GM18507 (cell line): ENCODE data around the gene MEIKIN.
"Not testable (repeated sequence)": the region's sequence is repeated elsewhere in the genome, so short reads cannot be mapped to it uniquely, and the experiment has no call there.

Experiments
- DNase-seq: peaks from one replicate; pipeline ENCODE4 v3.0.0; 2011; ENCODE audit warnings: low read depth; ENCODE audit not compliant: insufficient read length; ENCODE audit errors: extremely low spot score
- FAIRE-seq: peaks from 2 replicates; lab custom pipeline; 2011; peaks lifted over from hg19 to GRCh38; lab: Jason Lieb, UNC

MEIKIN gene

DNA sequence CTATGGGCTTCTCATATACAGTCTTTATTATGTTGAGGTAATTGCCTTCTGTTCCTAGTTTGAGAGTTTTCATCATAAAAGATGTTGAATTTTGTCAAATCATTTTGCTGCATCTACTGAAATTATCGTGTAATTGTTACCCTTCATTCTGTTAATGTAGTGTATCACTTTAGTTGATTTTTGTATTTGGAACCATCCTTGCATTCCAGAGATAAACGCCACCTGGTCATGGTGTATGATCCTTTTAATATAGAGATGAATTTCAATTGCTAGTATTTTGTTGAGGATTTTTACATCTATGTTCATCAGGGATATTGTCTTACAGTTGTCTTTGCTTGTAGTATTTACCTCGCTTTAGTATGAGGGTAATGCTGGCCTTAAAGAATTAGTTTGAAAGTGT lies 19.3 kb downstream of the MEIKIN start:
- FAIRE-seq: no peak
- no peak for DNase-seq

DNA sequence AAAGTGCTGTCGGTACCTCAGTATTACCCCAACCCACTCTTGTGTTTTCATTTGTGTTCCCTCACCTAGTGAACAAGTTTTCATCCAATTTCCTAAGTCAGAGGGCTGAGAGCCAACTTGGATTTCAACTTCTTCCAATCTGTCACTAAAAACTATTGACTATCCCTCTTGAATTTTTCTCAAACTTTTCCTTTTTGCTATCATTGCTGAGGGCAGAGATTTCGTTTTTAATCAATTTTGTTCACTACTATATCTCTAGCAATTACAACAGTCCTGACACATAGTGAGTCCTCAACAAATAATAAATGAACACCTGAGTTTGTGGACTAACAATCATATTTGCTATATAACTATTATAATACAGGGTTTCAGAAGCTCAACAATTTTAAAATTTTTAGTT lies 29.0 kb downstream of the MEIKIN start:
- FAIRE-seq (no peak), DNase-seq (no peak)

DNA sequence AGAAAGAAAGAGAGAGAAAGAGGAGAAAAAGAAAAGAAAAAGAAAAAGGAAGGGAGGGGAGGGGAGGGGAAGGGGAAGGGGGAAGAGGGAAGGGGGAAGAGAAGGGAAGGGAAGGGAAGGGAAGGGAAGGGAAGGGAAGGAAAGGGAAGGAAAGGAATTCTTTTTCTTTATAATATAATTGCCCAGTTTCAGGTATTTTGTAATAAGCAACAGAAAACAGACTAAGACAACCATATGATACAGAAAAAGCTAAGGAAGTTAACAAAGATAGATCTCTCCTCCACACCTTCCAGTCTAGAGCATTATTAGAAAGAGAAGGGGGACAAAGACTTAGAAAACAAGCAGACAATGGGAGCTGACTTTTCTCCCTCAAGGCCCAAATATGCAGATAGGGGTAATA lies 31.0 kb downstream of the MEIKIN start:
- FAIRE-seq (no peak), DNase-seq (no peak)

DNA sequence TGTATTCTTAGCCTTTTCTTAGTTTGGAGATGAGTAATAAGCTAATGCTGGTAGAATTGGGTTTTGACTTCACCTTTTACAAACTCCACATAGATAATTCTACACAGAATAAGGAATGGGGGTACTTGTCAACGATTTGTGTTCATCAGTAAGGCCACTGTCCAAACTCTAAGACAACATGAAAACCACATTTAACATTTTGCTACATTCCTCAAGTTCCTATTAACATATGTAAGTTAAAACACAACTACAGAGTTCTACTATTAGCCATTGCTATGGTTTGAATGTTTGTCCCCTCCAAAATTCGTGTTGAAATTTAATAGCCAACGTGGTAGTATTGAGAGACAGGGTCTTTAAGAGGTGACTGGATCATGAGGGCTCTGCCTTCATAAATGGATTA lies 31.9 kb downstream of the MEIKIN start:
- DNase-seq (no peak), FAIRE-seq (no peak)

DNA sequence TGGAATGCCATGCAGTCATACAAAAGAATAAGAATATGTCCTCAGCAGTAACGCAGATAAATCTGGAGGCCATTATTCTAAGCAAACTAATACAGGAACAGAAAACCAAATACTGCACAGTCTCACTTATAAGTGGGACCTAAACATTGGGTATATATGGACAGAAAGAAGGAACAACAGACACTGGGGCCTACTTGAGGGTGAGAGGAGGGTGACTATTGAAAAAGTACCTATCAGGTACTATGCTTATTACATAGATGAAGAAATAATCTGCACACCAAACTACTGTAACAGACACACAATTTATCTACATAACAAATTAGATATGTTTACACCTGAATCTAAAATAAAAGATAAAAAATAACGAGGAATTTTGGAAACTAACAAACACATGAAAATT lies 38.8 kb downstream of the MEIKIN start:
- DNase-seq: no peak
- no peak for FAIRE-seq

DNA sequence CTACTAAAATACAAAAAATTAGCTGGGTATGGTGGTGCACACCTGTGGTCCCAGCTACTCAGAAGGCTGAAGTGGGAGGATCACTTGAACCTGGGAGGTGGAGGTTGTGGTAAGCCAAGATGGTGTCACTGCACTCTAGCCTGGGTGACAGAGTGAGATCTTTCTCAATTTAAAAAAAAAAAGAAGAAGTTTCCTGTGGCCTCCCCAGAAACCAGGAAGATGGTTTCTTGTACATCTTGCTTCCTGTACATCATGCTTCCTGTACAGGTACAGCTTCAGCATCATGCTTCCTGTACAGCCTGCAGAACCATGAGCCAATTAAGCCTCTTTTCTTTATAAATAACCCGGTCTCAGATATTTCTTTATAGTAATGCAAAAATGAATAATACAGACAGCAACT lies 43.2 kb downstream of the MEIKIN start:
- DNase-seq, FAIRE-seq: not testable (repeated sequence)

DNA sequence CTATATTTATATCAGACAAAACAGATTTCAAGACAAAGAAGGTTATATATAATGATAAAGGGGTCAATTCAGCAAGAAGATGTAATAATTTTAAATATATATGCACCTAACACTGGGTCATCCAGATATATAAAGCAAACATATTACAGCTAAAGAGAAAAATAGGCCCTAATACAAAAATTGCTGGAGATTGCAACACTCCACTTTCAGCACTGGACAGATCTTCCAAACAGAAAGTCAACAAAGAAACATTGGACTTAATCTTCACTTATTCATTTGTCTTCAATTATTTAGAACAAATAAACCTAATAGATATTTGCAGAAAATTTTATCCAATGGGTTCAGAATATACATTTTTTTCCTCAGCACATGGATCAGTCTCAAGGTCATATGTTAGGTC lies 45.8 kb downstream of the MEIKIN start:
- FAIRE-seq (no peak), DNase-seq (no peak)

DNA sequence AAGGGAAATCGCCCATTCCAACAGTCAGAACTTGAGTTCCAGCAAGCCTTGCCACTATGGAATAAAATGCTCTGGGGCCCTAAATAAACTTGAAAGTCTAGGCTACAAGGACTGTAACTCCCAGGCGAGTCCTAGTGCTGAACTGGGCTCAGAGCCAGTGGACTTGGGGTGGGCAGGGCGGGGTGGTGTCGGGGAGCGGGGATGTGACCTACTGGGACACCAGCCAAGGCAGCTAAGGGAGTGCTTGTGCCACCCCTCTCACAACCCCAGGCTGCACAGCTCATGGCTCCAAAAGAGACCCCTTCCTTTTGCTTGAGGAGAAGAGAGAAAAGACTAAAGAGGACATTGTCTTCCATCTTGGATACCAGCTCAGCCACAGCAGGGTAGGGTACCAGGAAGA lies 61.5 kb downstream of the MEIKIN start:
- no peak for FAIRE-seq
- no peak for DNase-seq

DNA sequence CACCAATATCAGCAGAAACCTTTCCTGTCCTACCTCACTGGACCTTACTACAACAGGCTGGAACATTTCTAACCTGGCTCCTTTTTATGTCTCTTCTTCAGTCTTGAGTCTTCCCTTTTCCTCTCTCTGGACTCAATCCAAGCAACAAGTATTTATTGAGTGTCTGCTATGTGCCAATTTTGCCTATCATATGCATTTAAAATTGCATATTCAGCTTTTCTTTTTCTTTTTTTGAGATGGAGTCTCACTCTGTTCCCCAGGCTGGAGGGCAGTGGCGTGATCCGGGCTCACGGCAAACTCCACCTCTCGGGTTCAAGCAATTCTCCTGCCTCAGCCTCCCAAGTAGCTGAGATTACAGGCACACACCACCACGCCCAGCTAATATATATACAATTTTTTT lies 65.8 kb downstream of the MEIKIN start:
- DNase-seq: no peak
- no peak for FAIRE-seq

DNA sequence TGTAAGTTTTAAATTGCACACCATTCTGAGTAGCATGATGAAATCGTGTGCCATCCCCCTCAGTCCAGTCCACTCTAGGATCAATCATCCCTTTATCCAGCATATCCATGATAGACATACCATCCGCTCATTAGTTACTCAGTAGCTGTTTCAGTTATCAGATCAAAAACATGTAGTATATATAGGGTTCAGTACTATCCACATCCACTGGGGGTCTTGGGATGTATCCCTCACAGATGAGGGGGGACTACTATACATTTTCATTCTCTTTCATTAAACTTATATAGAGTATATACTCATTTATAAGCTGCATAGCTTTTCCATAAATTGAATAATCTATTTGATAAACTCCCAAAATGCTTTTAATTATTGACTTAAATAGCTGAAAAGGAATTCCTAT lies 67.6 kb downstream of the MEIKIN start:
- FAIRE-seq (no peak), DNase-seq (no peak)

DNA sequence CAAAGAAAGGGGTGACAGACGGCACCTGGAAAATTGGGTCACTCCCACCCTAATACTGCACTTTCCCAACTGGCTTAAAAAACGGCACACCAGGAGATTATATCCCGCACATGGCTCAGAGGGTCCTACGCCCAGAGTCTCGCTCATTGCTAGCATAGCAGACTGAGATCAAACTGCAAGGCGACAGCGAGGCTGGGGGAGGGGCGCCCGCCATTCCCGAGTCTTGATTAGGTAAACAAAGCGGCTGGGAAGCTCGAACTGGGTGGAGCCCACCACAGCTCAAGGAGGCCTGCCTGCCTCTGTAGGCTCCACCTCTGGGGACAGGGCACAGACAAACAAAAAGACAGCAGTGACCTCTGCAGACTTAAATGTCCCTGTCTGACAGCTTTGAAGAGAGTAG lies 74.2 kb downstream of the MEIKIN start:
- DNase-seq, FAIRE-seq: not testable (repeated sequence)

DNA sequence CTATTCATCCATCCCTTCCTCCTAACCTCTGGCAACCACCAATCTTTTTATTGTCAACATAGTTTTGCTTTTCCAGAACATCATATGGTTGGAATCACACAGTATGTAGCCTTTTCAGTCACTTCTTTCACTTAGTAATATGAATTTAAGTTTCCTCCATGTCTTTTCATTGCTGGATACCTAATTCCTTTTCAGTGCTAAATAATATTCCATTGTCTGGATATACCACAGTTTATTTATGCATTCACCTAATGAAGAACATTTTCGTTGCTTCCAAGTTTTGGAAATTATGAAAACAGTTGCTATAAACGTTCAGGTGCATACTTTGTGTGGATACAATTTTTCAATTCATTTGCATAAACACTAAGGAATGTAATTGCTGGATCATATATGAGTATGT lies 77.9 kb downstream of the MEIKIN start:
- no peak for FAIRE-seq
- no peak for DNase-seq

DNA sequence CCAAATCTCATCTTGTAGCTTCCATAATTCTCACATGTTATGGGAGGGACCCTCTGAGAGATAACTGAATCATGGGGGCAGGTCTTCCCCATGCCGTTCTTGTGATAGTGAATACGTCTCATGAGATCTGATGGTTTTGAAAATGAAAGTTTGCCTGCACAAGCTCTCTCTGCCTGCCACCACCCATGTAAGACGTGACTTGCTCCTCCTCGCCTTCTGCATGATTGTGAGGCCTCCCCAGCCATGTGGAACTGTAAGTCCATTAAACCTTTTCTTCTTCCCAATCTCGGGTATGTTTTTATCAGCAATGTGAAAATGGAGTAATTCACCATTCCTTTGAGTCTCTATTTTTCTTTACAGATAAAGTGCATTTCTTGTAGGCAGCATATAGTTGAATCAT lies 81.8 kb downstream of the MEIKIN start:
- DNase-seq (no peak), FAIRE-seq (no peak)

DNA sequence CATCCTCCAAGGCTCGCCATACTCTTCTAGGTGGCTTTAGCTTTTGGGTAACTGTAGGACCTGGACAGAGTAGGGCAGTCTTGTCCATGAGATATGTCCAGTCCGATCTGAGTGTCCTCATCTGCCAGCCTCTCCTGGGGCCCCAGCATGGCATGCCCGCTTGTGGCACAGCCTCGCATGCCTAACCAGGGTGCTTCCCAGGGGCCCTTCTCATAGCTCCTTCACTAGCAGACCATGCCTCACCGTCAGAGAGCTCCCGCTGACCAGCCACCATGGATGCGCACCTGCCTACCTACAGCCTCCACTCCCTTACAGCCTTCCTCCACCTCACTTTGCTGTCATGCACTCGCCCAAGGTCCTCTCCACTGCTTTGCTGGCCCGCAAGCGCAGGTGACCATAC lies 88.1 kb downstream of the MEIKIN start:
- no peak for DNase-seq

DNA sequence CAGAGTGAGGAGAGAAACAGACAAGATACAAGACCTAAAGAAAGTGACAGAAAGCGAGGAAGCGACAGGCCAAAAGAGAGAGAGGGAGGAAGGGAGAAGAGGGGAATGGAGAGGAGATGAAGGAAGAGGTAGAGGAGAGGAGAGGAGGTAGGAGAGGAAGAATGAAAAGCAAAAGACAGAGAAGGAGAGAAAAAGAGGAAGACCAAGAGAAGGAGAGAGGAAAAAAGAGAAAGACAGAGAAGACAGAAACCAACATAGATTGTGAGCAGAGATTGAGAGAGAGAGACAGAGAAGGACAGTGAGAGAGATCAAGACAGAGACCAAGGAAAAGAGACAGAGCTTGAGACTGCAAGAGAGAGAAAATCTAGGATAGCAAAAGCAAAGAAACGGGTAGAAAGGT lies 90.0 kb downstream of the MEIKIN start:
- DNase-seq: no peak
- no peak for FAIRE-seq

More for the DNA sequence above, 88.1 kb downstream of the MEIKIN start:
- FAIRE-seq: no peak

DNA sequence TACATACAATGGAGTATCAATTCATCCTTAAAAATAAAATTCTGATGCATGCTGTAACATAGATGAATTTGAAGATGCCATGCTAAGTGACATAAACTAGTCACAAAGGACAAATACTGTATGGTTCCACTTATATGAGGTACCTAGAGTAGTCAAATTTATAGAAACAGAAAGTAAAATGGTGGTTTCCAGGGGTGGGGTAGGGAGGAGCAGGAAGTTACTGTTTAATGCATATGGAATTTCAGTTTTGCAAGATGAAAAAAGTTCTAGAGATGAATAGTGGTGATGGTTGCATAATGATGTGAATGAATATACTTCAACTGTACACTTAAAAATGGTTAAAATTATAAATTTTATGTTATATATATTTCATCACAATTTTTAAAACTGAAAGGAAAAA lies 91.3 kb downstream of the MEIKIN start:
- FAIRE-seq: peak; percentile 69
- no peak for DNase-seq

DNA sequence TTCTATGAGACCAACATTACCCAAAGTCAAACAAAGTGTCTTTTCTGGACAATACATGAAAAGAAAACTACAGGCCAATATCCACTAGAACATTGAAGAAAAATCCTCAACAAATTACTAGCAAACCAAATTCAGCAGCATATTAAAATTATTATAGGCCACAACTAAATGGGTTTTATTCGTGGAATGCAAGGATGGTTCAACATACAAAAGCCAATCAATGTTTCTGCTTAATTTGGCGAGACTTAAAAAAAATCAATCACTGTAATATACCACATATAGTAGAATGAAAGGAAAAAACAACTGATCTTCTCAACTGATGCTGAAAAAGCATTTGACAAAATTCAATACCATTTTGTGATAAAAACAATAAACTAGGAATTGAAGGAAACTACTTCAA lies 96.8 kb downstream of the MEIKIN start:
- DNase-seq: no peak
- FAIRE-seq: no peak

DNA sequence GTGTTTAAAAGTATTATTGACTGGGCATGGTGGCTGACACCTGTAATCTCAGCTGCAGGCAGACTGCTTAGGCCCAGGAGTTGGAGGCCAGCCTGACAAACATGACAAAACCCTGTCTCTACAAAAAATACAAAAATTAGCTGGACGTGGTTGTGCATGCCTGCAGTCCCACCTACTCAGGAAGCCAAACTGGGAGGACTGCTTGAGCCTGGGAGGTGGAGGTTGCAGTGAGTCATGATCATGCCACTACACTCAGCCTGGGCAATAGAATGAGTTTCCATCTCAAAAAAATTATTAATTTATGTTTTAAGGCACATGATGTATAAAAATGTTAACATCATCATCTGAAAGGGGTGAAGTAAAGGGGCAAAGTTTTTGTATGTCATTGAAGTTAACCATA lies 98.9 kb downstream of the MEIKIN start:
- DNase-seq (no peak), FAIRE-seq (no peak)

DNA sequence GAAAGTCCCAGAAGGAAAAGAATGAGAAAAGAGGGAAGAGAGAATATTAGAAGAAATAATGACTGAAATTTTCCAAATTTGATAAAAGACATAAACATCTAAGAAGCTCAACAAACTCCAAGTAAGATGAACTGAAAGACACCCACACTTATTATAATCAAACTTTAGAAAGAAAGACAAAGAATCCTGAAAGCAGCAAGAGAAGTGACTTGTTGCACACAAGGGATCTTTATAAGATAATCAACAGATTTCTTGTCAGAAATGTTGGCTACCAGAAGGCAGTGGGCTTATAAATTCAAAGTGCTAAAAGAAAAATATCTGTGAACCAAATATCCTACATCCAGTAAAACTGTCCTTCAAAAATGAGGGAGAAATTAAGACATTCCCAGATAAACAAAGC lies 99.6 kb downstream of the MEIKIN start:
- DNase-seq (no peak), FAIRE-seq (peak; percentile 33)

DNA sequence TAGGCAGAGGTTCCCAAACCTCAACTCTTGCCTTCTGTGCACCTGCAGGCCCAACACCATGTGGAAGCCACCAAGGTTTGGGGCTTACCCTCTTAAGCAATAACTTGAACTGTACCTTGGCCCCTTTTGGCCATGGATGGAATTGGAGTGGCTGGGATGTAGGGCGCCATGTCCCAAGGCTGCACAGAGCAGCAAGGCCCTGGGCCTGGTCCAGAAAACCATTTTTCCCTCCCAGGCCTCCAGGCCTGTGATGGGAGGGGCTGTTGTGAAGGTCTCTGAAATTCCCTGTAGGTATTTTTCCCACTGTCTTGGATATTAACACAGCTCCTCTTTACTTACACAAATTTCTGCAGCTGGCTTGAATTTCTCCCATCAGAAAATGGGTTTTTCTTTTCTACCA lies 102.5 kb downstream of the MEIKIN start:
- not testable (repeated sequence) for DNase-seq, FAIRE-seq

DNA sequence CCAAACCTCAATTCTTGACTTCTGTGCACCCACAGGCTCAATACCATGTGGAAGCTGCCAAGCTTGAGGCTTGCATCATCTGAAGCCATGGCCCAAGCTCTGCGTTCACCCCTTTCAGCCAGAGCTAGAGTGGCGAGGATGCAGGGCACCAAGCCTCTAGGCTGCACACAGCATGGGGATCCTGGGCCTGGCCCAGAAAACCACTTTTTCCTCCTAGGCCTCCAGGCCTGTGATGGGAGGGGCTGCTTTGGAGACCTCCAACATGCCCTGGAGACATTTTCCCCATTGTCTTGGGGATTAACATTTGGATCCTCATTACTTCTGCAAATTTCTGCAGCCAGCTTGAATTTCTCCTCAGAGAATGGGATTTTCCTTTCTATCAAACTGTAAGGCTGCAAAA lies 112.8 kb downstream of the MEIKIN start:
- not testable (repeated sequence) for DNase-seq, FAIRE-seq

DNA sequence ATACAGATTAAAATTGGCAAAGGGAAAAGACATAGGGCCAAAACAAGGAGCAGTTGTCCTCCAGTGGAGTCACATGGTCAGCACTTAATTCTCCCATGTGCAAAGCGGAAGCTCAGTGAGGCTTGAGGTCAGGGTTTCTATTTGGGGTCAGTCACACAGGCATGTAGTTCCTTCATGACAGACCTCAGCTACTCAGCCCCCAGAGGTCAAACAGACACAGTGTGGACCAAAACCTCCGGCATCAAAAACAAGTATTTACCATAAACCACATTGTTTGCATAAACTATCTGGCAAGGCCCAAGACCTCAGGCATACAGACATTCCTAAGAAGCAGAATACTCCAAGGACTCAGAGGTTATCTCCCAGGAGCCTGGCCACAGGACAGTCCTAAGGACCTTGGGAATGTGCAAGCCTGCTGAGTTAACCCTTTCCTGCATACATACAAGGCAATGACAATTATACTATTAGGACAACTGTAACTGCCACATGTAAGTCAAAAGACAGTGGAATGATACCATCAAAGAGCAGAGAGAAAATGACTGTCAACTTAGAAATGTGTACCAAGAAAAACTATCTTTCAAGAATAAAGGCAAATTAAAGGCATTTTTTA lies 120.0 kb downstream of the MEIKIN start:
- DNase-seq (peak; percentile 8), FAIRE-seq (peak; percentile 71)
